RCC 7860 (cell line): ENCODE measurements around the gene SERINC2.
"Not testable (repeated sequence)": the region's sequence is repeated elsewhere in the genome, so short reads cannot be mapped to it uniquely, and the experiment has no call there.

ENCODE experiments used
- DNase-seq: peaks from one replicate; pipeline ENCODE4 v3.0.0-alpha.2; 2015; ENCODE audit warnings: low spot score
- FAIRE-seq: peaks from 2 replicates; lab custom pipeline; 2012; peaks lifted over from hg19 to GRCh38; lab: Jason Lieb, UNC

SERINC2 gene

GRCh38 chr1:31453384-31454079 is 40.5 kb downstream of the SERINC2 start:
- FAIRE-seq (no peak), DNase-seq (no peak)

- DNase-seq: no peak
- no peak for FAIRE-seq
Observed at GRCh38 chr1:31458287-31458896, 45.4 kb downstream of the SERINC2 start.

- DNase-seq (no peak), FAIRE-seq (no peak)
Observed at GRCh38 chr1:31460027-31460426, 47.0 kb downstream of the SERINC2 start.

GRCh38 chr1:31467005-31467674 is 54.1 kb downstream of the SERINC2 start:
- DNase-seq: no peak
- no peak for FAIRE-seq

- DNase-seq (no peak), FAIRE-seq (no peak)
Observed at GRCh38 chr1:31470794-31471315, 57.8 kb downstream of the SERINC2 start.

- peak; percentile 4 for FAIRE-seq
- DNase-seq: peak; percentile 26
Observed at GRCh38 chr1:31471452-31472313, 58.7 kb downstream of the SERINC2 start.

- not testable (repeated sequence) for FAIRE-seq, DNase-seq
Observed at GRCh38 chr1:31472314-31472651, 59.3 kb downstream of the SERINC2 start.

- not testable (repeated sequence) for DNase-seq, FAIRE-seq
Observed at GRCh38 chr1:31472673-31473072, 59.7 kb downstream of the SERINC2 start.

- DNase-seq, FAIRE-seq: not testable (repeated sequence)
Observed at GRCh38 chr1:31473508-31473907, 60.5 kb downstream of the SERINC2 start.

GRCh38 chr1:31474567-31474966 is 61.6 kb downstream of the SERINC2 start:
- not testable (repeated sequence) for FAIRE-seq, DNase-seq

- FAIRE-seq: no peak
- no peak for DNase-seq
Observed at GRCh38 chr1:31476891-31477846, 64.2 kb downstream of the SERINC2 start.

- FAIRE-seq (no peak), DNase-seq (no peak)
Observed at GRCh38 chr1:31478167-31478566, 65.2 kb downstream of the SERINC2 start.

GRCh38 chr1:31479811-31480210 is 66.8 kb downstream of the SERINC2 start:
- DNase-seq: peak; percentile 71
- FAIRE-seq: no peak

GRCh38 chr1:31480426-31480825 is 67.4 kb downstream of the SERINC2 start:
- not testable (repeated sequence) for DNase-seq, FAIRE-seq

- FAIRE-seq (no peak), DNase-seq (peak; percentile 17)
Observed at GRCh38 chr1:31482482-31483011, 69.5 kb downstream of the SERINC2 start.

- FAIRE-seq: peak; percentile 90
Observed at GRCh38 chr1:31483012-31483946, 70.3 kb downstream of the SERINC2 start.

More at GRCh38 chr1:31483012-31483946, 70.3 kb downstream of the SERINC2 start:
- peak; percentile 94 for DNase-seq
